Measurements from ENCODE around the gene PAFAH2.

DNA sequence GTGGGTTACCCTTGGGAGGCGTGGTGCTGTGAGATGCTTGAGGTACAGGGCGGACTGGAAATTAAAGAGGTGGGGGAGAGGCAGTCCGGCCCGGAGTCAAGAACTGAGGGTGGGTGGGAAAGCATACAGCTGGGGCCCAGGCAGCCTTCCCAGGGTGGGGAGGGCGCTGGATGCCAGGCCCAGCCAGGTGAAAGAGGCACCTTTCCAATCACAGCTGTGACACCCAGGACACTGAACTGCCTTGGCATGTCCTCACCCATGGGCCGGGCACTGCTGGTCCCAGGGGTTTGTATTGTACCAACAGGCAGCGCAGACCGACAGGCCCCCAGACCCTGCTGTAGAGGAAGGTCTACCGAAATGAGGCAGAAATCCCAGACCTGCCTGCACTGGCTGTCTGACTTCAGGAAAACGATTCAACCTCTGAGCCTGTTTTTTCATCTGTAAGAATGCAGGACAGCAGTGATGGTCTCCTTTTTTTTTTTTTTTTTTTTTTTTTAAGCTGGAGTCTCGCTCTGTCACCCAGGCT, 39.0 kb upstream of the PAFAH2 start:
- TF ChIP-seq POLR2AphosphoS5 (IDR thresholded peaks at IDR 0.05; ENCODE audit: low read depth) (no peak), GABPA (IDR thresholded peaks at IDR 0.05; ENCODE audit: low read depth) (no peak)
- TF ChIP-seq, protein P1, sequence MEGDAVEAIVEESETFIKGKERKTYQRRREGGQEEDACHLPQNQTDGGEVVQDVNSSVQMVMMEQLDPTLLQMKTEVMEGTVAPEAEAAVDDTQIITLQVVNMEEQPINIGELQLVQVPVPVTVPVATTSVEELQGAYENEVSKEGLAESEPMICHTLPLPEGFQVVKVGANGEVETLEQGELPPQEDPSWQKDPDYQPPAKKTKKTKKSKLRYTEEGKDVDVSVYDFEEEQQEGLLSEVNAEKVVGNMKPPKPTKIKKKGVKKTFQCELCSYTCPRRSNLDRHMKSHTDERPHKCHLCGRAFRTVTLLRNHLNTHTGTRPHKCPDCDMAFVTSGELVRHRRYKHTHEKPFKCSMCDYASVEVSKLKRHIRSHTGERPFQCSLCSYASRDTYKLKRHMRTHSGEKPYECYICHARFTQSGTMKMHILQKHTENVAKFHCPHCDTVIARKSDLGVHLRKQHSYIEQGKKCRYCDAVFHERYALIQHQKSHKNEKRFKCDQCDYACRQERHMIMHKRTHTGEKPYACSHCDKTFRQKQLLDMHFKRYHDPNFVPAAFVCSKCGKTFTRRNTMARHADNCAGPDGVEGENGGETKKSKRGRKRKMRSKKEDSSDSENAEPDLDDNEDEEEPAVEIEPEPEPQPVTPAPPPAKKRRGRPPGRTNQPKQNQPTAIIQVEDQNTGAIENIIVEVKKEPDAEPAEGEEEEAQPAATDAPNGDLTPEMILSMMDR (IDR thresholded peaks at IDR 0.05; ENCODE audit: insufficient read depth, low read length): no peak
- TF ChIP-seq, protein P2, sequence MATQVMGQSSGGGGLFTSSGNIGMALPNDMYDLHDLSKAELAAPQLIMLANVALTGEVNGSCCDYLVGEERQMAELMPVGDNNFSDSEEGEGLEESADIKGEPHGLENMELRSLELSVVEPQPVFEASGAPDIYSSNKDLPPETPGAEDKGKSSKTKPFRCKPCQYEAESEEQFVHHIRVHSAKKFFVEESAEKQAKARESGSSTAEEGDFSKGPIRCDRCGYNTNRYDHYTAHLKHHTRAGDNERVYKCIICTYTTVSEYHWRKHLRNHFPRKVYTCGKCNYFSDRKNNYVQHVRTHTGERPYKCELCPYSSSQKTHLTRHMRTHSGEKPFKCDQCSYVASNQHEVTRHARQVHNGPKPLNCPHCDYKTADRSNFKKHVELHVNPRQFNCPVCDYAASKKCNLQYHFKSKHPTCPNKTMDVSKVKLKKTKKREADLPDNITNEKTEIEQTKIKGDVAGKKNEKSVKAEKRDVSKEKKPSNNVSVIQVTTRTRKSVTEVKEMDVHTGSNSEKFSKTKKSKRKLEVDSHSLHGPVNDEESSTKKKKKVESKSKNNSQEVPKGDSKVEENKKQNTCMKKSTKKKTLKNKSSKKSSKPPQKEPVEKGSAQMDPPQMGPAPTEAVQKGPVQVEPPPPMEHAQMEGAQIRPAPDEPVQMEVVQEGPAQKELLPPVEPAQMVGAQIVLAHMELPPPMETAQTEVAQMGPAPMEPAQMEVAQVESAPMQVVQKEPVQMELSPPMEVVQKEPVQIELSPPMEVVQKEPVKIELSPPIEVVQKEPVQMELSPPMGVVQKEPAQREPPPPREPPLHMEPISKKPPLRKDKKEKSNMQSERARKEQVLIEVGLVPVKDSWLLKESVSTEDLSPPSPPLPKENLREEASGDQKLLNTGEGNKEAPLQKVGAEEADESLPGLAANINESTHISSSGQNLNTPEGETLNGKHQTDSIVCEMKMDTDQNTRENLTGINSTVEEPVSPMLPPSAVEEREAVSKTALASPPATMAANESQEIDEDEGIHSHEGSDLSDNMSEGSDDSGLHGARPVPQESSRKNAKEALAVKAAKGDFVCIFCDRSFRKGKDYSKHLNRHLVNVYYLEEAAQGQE (IDR thresholded peaks at IDR 0.05; ENCODE audit: insufficient replicate concordance, low read depth): no peak

All from HL-60 (cell line).